Neuronal stem cell (in vitro differentiated cells): Measurements from ENCODE around the gene COQ8A.

ENCODE experiments used
- DNase-seq: peaks from one replicate; pipeline ENCODE4 v3.0.0-alpha.2; 2013; ENCODE audit warnings: low spot score
- H2AFZ ChIP-seq: one replicate; pipeline ENCODE4 v1.6.1; 2013; ENCODE audit warnings: mild to moderate bottlenecking, low read length, inconsistent platforms
- H2AK5ac ChIP-seq: 2 replicates; pipeline ENCODE4 v1.6.1; 2013; ENCODE audit warnings: low read depth, mild to moderate bottlenecking, inconsistent platforms, low read length, moderate library complexity, mixed read lengths
- H2BK120ac ChIP-seq: 2 replicates; pipeline ENCODE4 v1.6.1; 2013; ENCODE audit warnings: low read depth, mild to moderate bottlenecking, inconsistent platforms, low read length, moderate library complexity, mixed read lengths
- H2BK12ac ChIP-seq: one replicate; pipeline ENCODE4 v1.6.1; 2013; ENCODE audit warnings: low read length, inconsistent platforms
- H2BK15ac ChIP-seq: 2 replicates; pipeline ENCODE4 v1.6.1; 2013; ENCODE audit warnings: mild to moderate bottlenecking, low read length, inconsistent platforms, mixed read lengths
- H2BK5ac ChIP-seq: one replicate; pipeline ENCODE4 v1.6.1; 2013; ENCODE audit warnings: inconsistent platforms, mild to moderate bottlenecking, low read length, moderate library complexity
- H3K14ac ChIP-seq: one replicate; pipeline ENCODE4 v1.6.1; 2013; ENCODE audit warnings: low read length, inconsistent platforms
- H3K18ac ChIP-seq: 2 replicates; pipeline ENCODE4 v1.6.1; 2013; ENCODE audit warnings: low read length, inconsistent platforms
- H3K23ac ChIP-seq: 2 replicates; pipeline ENCODE4 v1.6.1; 2013; ENCODE audit warnings: low read depth, mild to moderate bottlenecking, mixed read lengths, low read length, inconsistent platforms; ENCODE audit not compliant: poor library complexity
- H3K27ac ChIP-seq: replicated peaks from 3 replicates; pipeline ENCODE4 v1.5.1; 2013; ENCODE audit warnings: low read length, inconsistent platforms
- H3K27me3 ChIP-seq, 3 experiments: 2 replicates each; pipeline ENCODE4 v1.6.1; 2013; ENCODE audit warnings: low read length in 3 of 3, mild to moderate bottlenecking in 2 of 3, inconsistent platforms in 1 of 3, low read depth in 1 of 3, mixed read lengths in 1 of 3, moderate library complexity in 1 of 3; ENCODE audit not compliant: control insufficient read depth in 3 of 3, insufficient read depth in 3 of 3
- H3K36me3 ChIP-seq, 2 donors: replicated peaks in 1 of 2; 2 replicates each; pipeline ENCODE4 v1.6.1; 2013; ENCODE audit warnings: low read length in 2 of 2; ENCODE audit not compliant: control insufficient read depth in 2 of 2, insufficient read depth in 2 of 2
- H3K4ac ChIP-seq: 2 replicates; pipeline ENCODE4 v1.6.1; 2013; ENCODE audit warnings: inconsistent platforms, mild to moderate bottlenecking, low read length, moderate library complexity
- H3K4me1 ChIP-seq, 2 donors: 1 replicate in 1 of 2; 2 replicates in 1 of 2; pipeline ENCODE4 v1.6.1; 2013; ENCODE audit warnings: low read length in 2 of 2, low read depth in 1 of 2; ENCODE audit not compliant: control insufficient read depth in 2 of 2, insufficient read depth in 1 of 2
- H3K4me2 ChIP-seq: one replicate; pipeline ENCODE4 v1.6.1; 2013; ENCODE audit warnings: mild to moderate bottlenecking, low read length, inconsistent platforms; ENCODE audit not compliant: insufficient read depth, poor library complexity, severe bottlenecking
- H3K4me3 ChIP-seq, 2 donors: 2 replicates each; pipeline ENCODE4 v1.5.1; 2013; ENCODE audit warnings: low read length in 2 of 2, mild to moderate bottlenecking in 2 of 2, inconsistent platforms in 1 of 2, moderate library complexity in 1 of 2
- H3K79me1 ChIP-seq: one replicate; pipeline ENCODE4 v1.6.1; 2013; ENCODE audit warnings: low read depth, mild to moderate bottlenecking, inconsistent platforms, low read length, moderate library complexity
- H3K9ac ChIP-seq: one replicate; pipeline ENCODE4 v1.6.1; 2013; ENCODE audit warnings: mild to moderate bottlenecking, low read depth, low read length, inconsistent platforms; ENCODE audit not compliant: poor library complexity
- H3K9me3 ChIP-seq, 2 donors: replicated peaks in 1 of 2; 2 replicates each; pipeline versions ENCODE3 to v1.6.1; 2013; ENCODE audit warnings: low read length in 2 of 2, mild to moderate bottlenecking in 2 of 2, inconsistent platforms in 1 of 2, low read depth in 1 of 2, mixed read lengths in 1 of 2, moderate library complexity in 1 of 2; ENCODE audit not compliant: control insufficient read depth in 2 of 2, insufficient read depth in 1 of 2
- H4K8ac ChIP-seq: one replicate; pipeline ENCODE4 v1.6.1; 2013; ENCODE audit warnings: low read depth, mild to moderate bottlenecking, inconsistent platforms, low read length, moderate library complexity
- H4K91ac ChIP-seq: one replicate; pipeline ENCODE4 v1.6.1; 2013; ENCODE audit warnings: low read length, low read depth, mild to moderate bottlenecking, inconsistent platforms; ENCODE audit not compliant: poor library complexity
- WGBS, 2 donors: extraction: QIAGEN DNeasy Blood & Tissue Kit; methylation state at CpG; one replicate each; pipeline ENCODE4 v1.1.7; 2013; ENCODE audit warnings: missing lambda C conversion rate in 2 of 2, mixed read lengths in 1 of 2; ENCODE audit not compliant: insufficient read length in 2 of 2, insufficient replicate concordance in 1 of 2; ENCODE audit errors: extremely low coverage in 2 of 2; 5-methylcytosine and 5-hydroxymethylcytosine counted together

Gene COQ8A

DNA sequence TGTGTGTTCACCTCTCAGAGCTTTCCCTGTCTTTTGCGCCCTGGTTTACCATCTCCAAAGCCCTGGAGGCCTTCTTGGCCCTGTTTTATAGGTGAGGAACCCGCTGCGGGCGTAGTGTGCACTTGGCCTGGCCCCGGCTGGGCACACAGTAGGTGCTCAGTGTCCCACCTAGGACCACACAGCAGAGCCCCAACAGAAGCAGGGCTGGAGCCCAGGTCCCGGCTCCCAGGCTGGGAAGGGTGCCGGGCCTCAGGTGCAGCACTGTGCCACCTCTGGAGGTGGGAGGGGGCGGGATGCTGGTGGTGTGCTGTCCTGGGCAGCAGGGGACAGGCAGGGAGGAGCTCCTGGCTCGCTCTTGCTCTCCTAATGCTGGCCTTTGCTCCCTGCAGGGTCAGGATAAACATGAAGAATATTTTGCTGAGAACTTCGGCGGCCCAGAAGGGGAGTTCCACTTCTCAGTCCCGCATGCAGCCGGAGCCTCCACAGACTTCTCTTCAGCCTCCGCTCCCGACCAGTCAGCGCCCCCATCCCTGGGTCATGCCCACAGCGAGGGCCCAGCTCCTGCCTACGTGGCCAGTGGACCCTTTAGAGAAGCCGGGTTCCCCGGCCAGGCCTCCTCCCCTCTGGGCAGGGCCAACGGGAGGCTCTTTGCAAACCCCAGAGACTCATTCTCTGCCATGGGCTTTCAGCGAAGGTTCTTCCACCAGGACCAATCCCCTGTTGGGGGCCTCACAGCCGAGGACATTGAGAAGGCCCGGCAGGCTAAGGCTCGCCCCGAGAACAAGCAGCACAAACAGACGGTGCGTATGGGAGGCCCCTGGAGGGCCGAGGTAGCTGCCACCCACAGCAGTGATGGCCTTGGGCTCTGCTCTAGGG lies 24.8 kb downstream of the COQ8A start:
- no peak overlapping the region for H4K8ac ChIP-seq
- WGBS, 2 donors: no CpG with 5 or more reads among the region's 29 CpGs

DNA sequence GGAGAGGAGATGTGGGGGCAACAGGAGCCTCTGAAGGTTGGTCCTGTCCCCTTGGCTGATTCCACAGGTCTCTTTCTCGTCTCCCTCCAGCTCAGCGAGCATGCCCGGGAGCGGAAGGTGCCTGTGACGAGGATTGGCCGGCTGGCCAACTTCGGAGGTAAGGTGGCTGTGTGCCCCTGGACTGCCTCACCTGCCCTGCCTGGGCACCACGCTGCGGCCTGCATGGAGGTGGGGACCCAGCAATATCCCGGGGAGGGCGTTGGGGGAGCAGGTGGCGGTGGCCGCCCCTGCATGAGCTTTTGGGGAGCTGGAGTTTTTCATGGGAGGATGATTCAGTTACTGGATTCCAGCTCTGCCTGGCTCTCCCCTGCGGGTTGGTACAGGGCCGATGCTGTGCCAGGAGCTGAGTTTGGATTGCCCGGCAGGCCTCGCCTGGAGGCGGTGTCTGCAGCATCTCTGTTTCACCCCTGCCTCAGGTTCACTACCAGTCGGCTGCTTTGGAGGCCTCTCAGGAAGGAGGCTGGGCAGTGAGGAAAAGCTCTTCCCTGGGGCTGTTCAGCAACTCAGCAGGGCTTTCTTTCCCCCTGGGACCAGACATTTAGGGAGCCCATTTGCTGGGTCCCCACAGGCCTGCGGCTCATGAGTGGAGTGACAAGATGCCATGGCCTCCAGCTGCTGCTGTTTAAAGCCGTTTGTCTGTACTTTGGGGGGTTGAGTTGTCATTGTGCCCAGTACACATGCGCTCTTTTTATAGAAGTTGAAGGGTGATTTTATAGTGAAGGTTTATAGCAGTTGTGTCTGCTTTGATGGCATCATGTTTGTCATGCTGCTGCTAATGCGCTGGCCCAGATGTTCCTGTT lies 25.7 kb downstream of the COQ8A start:
- Histone ChIP-seq H2BK5ac (peak overlapping the region; percentile 34), H3K36me3 (peaks cover 2 to 3% of the 10 kb centered on the region in 2 donors), H3K4me2 (no peak overlapping the region), H3K4me1 (no peaks in the 10 kb centered on the region), H2BK15ac (peak overlapping the region; percentile 78), H3K27ac (no peak overlapping the region), H3K4ac (no peak overlapping the region), H2BK12ac (no peak overlapping the region), H2AFZ (no peak overlapping the region), H3K27me3 (no peaks in the 10 kb centered on the region), H4K91ac (no peak overlapping the region), H3K4me3 (no peak overlapping the region), H2AK5ac (no peak overlapping the region), H3K23ac (no peak overlapping the region), H3K18ac (no peak overlapping the region), H3K79me1 (peaks cover 6% of the 10 kb centered on the region), H3K9me3 (peaks cover 0 to 1% of the 10 kb centered on the region in 2 donors), H3K9ac (no peak overlapping the region), H4K8ac (no peak overlapping the region), H3K14ac (peak overlapping the region; percentile 95), H2BK120ac (no peak overlapping the region)
- WGBS, 2 donors: no CpG with 5 or more reads among the region's 23 CpGs
- DNase-seq: no peak

More for the DNA sequence above, 24.8 kb downstream of the COQ8A start:
- Histone ChIP-seq H3K79me1 (peaks cover 6% of the 10 kb centered on the region), H3K14ac (no peak overlapping the region), H3K18ac (no peak overlapping the region), H2BK15ac (no peak overlapping the region), H3K4me2 (no peak overlapping the region), H2BK120ac (no peak overlapping the region), H2BK12ac (no peak overlapping the region), H3K4ac (no peak overlapping the region), H2AK5ac (peak overlapping the region; percentile 27), H3K23ac (no peak overlapping the region), H3K4me3 (no peak overlapping the region), H3K27me3 (no peaks in the 10 kb centered on the region), H3K36me3 (no peaks in the 10 kb centered on the region), H3K9me3 (peaks cover 5% of the 10 kb centered on the region in 2 donors), H4K91ac (no peak overlapping the region), H2BK5ac (peak overlapping the region; percentile 34), H2AFZ (no peak overlapping the region), H3K9ac (no peak overlapping the region), H3K4me1 (no peaks in the 10 kb centered on the region), H3K27ac (no peak overlapping the region)
- DNase-seq: no peak

DNA sequence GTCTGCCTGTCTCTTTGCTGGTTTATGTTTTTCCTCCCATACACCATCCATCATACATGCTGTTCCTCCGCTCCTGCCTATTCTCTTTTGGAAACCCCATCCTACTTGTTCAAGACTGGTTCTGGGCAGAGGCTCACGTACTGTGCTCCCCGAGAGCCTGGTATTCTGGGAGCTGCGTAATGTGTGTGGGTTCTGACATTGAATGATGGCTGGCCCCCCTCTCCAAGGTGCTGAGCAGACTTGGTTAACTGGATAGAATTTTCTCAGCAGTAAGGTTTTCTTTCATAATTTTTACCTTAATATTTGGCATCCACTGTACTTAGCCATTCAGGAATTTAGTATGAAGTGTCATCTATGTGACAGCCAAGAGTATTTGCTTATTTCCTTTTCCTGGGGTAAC lies 26.6 kb downstream of the COQ8A start:
- DNase-seq: no peak
- no peak overlapping the region for H2AFZ ChIP-seq
- no peak overlapping the region for H2BK12ac ChIP-seq
- H3K18ac ChIP-seq: no peak overlapping the region
- H3K27ac ChIP-seq: no peak overlapping the region
- H2BK15ac ChIP-seq: no peak overlapping the region
- H2AK5ac ChIP-seq: no peak overlapping the region
- H4K8ac ChIP-seq: no peak overlapping the region
- H3K4ac ChIP-seq: no peak overlapping the region
- no peaks in the 10 kb centered on the region for H3K4me1 ChIP-seq
- H3K27me3 ChIP-seq: no peaks in the 10 kb centered on the region
- peaks cover 0 to 2% of the 10 kb centered on the region in 2 donors for H3K9me3 ChIP-seq
- H3K36me3 ChIP-seq: peaks cover 2 to 3% of the 10 kb centered on the region in 2 donors
- H3K4me2 ChIP-seq: no peak overlapping the region
- no peak overlapping the region for H3K4me3 ChIP-seq
- H3K23ac ChIP-seq: no peak overlapping the region
- no peak overlapping the region for H4K91ac ChIP-seq
- H3K14ac ChIP-seq: no peak overlapping the region
- peaks cover 4% of the 10 kb centered on the region for H3K79me1 ChIP-seq
- no peak overlapping the region for H2BK120ac ChIP-seq
- H2BK5ac ChIP-seq: peak overlapping the region; percentile 22
- no peak overlapping the region for H3K9ac ChIP-seq
- no CpG with 5 or more reads among the region's 4 CpGs for WGBS, 2 donors

DNA sequence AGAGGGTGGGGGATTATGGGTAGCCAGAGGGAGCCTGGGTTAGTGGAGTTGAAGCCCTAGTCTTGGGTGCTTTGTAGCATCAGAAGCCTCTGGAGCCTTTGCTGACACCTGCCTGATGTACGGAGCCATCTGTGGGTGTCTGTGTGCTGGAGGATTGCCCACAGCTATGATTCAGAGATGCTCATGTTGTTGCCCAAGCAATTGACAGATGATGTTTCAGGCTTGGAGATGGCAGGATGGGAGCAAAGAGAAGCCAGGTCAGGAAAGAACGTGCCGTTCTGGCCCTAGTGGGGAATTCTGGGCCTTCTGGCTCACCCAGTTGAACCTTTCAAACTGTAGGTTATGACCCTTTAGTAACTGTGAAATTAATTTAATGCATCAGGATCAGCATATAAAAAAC lies 27.6 kb downstream of the COQ8A start:
- peaks cover 4% of the 10 kb centered on the region for H3K79me1 ChIP-seq
- H3K9me3 ChIP-seq: peaks cover 2 to 5% of the 10 kb centered on the region in 2 donors
- H4K8ac ChIP-seq: no peak overlapping the region
- no peaks in the 10 kb centered on the region for H3K27me3 ChIP-seq
- H3K4ac ChIP-seq: no peak overlapping the region
- no peak overlapping the region for H4K91ac ChIP-seq
- H2BK12ac ChIP-seq: no peak overlapping the region
- peaks cover 2 to 3% of the 10 kb centered on the region in 2 donors for H3K36me3 ChIP-seq
- H3K18ac ChIP-seq: no peak overlapping the region
- no peak overlapping the region for H3K9ac ChIP-seq
- no peak overlapping the region for H3K14ac ChIP-seq
- H3K4me3 ChIP-seq: no peak overlapping the region
- H2BK120ac ChIP-seq: no peak overlapping the region
- no CpG with 5 or more reads among the region's 3 CpGs for WGBS, 2 donors
- H2BK5ac ChIP-seq: no peak overlapping the region
- DNase-seq: no peak
- no peak overlapping the region for H3K23ac ChIP-seq
- no peaks in the 10 kb centered on the region for H3K4me1 ChIP-seq
- no peak overlapping the region for H2BK15ac ChIP-seq
- H2AK5ac ChIP-seq: no peak overlapping the region
- no peak overlapping the region for H3K4me2 ChIP-seq
- no peak overlapping the region for H2AFZ ChIP-seq
- no peak overlapping the region for H3K27ac ChIP-seq
